Neural progenitor cell (in vitro differentiated cells): ENCODE results near the gene PEX3. TPM values are rescaled to one million over a fixed set of nuclear protein-coding genes. Genes with fewer than 3 reads are reported as not detected.
A peak's percentile ranks its signal among the peaks of the same experiment; 100 is the strongest.

Experiments used
- DNase-seq: peaks from one replicate; pipeline ENCODE4 v3.0.0-alpha.2; 2016; ENCODE audit warnings: low spot score
- H2AFZ ChIP-seq: fragments of 200-600 bp; sonication (generic); replicated peaks from 2 replicates; pipeline ENCODE4 v1.6.1; 2016; ENCODE audit warnings: antibody characterized with exemption
- H3F3A ChIP-seq: fragments of 200-600 bp; sonication (generic); 2 replicates; pipeline ENCODE4 v1.6.1; 2016; ENCODE audit warnings: antibody characterized with exemption, low read depth
- H3K27ac ChIP-seq: fragments of 200-600 bp; sonication (generic); 2 replicates; pipeline ENCODE4 v1.5.1; 2016; ENCODE audit warnings: mild to moderate bottlenecking
- H3K27me3 ChIP-seq: fragments of 200-600 bp; sonication (generic); 2 replicates; pipeline ENCODE4 v1.6.1; 2016; ENCODE audit warnings: mild to moderate bottlenecking, moderate library complexity
- H3K36me3 ChIP-seq: fragments of 200-600 bp; sonication (generic); 2 replicates; pipeline ENCODE4 v1.5.1; 2016
- H3K4me1 ChIP-seq: fragments of 200-600 bp; sonication (generic); 2 replicates; pipeline ENCODE4 v1.6.1; 2016; ENCODE audit warnings: mixed run types
- H3K4me2 ChIP-seq: fragments of 200-600 bp; sonication (generic); 2 replicates; pipeline ENCODE4 v1.6.1; 2016
- H3K4me3 ChIP-seq: fragments of 200-600 bp; sonication (generic); 2 replicates; pipeline ENCODE4 v1.5.1; 2016
- H3K79me2 ChIP-seq: fragments of 200-600 bp; sonication (generic); 2 replicates; pipeline ENCODE4 v1.6.1; 2016; ENCODE audit warnings: low read depth
- H3K9ac ChIP-seq: fragments of 200-600 bp; sonication (generic); 2 replicates; pipeline ENCODE4 v1.6.1; 2016
- H3K9me3 ChIP-seq: fragments of 200-600 bp; sonication (generic); 2 replicates; pipeline ENCODE4 v1.5.1; 2016; ENCODE audit warnings: low read depth
- H4K20me1 ChIP-seq: fragments of 200-600 bp; sonication (generic); 2 replicates; pipeline ENCODE4 v1.6.1; 2016; ENCODE audit warnings: low read depth
- H3K27ac Mint-ChIP-seq: 3 replicates; pipeline ENCODE4 v1.8.0; 2021; ENCODE audit warnings: mixed read lengths
- H3K27me3 Mint-ChIP-seq: 2 replicates; pipeline ENCODE4 v1.8.0; 2022; ENCODE audit warnings: low read depth, mild to moderate bottlenecking, inconsistent platforms, moderate library complexity, mixed read lengths; ENCODE audit not compliant: insufficient read depth
- H3K36me3 Mint-ChIP-seq: 3 replicates; pipeline ENCODE4 v1.8.0; 2021; ENCODE audit warnings: mixed read lengths
- H3K4me1 Mint-ChIP-seq: 3 replicates; pipeline ENCODE4 v1.8.0; 2021; ENCODE audit warnings: mixed read lengths
- H3K4me3 Mint-ChIP-seq: 3 replicates; pipeline ENCODE4 v1.8.0; 2021; ENCODE audit warnings: mild to moderate bottlenecking, moderate library complexity, mixed read lengths
- H3K9me3 Mint-ChIP-seq: 3 replicates; pipeline ENCODE4 v1.8.0; 2020; ENCODE audit warnings: mixed read lengths
- EZH2 ChIP-seq: fragments of 200-600 bp; sonication (generic); IDR thresholded peaks from 2 replicates; pipeline ENCODE4 v1.6.1; 2017; ENCODE audit warnings: antibody characterized with exemption, mild to moderate bottlenecking, moderate library complexity
- EZH2phosphoT487 ChIP-seq: fragments of 200-600 bp; sonication (generic); IDR thresholded peaks from 2 replicates; pipeline ENCODE4 v1.6.1; 2017; ENCODE audit warnings: antibody characterized with exemption
- total RNA-seq: library from RNA; depleted of rRNA; stranded (reverse); fragments of >200 nt; gene quantifications from 2 replicates; pipeline ENCODE4 v1.2.3, GENCODE V29; 2015; ENCODE audit warnings: low replicate concordance
- TF ChIP-seq, protein P1 (sequence below): fragments of 200-600 bp; sonication (generic); IDR thresholded peaks from 2 replicates; pipeline ENCODE4 v1.5.1; 2017; ENCODE audit warnings: antibody characterized with exemption, mild to moderate bottlenecking

PEX3 gene
- total RNA-seq, 1 donor from 2014 or later = 25.5 TPM

DNA sequence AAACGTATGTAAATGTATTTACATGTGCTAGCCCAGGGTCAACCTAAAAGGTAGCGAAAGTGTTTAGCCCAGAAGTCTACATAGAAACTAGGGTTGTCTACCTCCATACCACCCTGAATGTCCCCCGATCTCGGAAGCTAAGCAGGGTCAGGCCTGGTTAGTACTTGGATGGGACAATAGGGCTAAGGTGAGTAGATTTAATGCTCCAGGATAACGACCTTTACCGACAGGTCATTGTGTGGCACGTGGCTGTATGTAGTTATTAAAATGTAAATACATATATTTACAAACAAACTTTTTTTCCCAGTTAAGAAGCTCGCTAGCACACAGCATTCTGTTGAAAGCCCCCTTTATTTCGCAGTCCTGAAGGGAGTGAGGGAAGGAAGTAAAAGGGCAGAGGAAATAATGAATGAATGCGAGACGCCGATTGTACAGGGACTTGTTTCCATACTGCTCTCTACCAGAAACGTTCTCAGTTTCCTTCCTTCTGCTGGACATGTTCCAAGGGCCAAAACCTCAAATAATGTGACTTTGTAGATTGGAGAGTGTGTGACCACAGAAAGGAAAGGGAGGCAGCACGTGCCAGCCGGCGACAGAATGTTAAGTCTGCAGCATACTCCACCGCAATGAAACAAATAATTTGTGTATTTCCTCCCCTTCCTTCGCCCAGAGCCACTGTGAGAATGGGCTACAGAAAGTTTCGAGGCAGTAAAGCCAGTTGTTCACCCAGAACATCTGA, 722 bp upstream of the PEX3 start:
- no peaks in the 10 kb centered on the region for H3K27me3 ChIP-seq
- peak overlapping the region; percentile 96 for H2AFZ ChIP-seq
- no peaks in the 10 kb centered on the region for H3K9me3 ChIP-seq
- H3K4me3 Mint-ChIP-seq = peak overlapping the region; percentile 99
- no peak overlapping the region for H3K27ac ChIP-seq
- H3K4me2 ChIP-seq = peak overlapping the region; percentile 86
- H3K4me1 Mint-ChIP-seq = peaks cover 15% of the 10 kb centered on the region
- H3K4me3 ChIP-seq = peak overlapping the region; percentile 82
- H3K9ac ChIP-seq = peak overlapping the region; percentile 72
- peaks cover 6% of the 10 kb centered on the region for H3K4me1 ChIP-seq
- H3K27me3 Mint-ChIP-seq = no peaks in the 10 kb centered on the region
- no peaks in the 10 kb centered on the region for H4K20me1 ChIP-seq
- H3K27ac Mint-ChIP-seq = peak overlapping the region; percentile 97
- TF ChIP-seq, protein P1, sequence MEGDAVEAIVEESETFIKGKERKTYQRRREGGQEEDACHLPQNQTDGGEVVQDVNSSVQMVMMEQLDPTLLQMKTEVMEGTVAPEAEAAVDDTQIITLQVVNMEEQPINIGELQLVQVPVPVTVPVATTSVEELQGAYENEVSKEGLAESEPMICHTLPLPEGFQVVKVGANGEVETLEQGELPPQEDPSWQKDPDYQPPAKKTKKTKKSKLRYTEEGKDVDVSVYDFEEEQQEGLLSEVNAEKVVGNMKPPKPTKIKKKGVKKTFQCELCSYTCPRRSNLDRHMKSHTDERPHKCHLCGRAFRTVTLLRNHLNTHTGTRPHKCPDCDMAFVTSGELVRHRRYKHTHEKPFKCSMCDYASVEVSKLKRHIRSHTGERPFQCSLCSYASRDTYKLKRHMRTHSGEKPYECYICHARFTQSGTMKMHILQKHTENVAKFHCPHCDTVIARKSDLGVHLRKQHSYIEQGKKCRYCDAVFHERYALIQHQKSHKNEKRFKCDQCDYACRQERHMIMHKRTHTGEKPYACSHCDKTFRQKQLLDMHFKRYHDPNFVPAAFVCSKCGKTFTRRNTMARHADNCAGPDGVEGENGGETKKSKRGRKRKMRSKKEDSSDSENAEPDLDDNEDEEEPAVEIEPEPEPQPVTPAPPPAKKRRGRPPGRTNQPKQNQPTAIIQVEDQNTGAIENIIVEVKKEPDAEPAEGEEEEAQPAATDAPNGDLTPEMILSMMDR = no peak
- TF ChIP-seq EZH2 (no peak), EZH2phosphoT487 (no peak)
- H3K36me3 ChIP-seq = no peaks in the 10 kb centered on the region
- no peaks in the 10 kb centered on the region for H3K36me3 Mint-ChIP-seq
- no peaks in the 10 kb centered on the region for H3K9me3 Mint-ChIP-seq
- H3K79me2 ChIP-seq = peaks cover 47% of the 10 kb centered on the region
- H3F3A ChIP-seq = no peaks in the 10 kb centered on the region
- peak; percentile 30 for DNase-seq

DNA sequence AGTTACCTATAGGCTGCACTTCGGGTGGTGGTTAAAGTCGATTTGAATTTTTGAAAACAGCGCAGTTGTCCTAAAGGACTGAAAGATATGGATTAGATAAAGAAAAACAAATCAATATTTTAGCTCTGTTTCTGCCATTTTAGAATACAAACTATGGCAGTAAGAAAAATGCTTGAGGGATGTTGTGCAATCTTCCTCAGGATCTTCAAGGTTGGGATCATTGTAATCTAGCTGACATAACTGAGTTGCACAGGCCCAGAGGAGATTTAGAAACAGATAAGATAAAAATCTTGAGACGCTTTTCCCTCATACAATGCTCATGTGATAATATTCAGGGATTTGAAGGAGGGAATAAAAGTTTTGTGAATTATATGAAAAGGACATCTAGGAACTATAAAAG, 926 bp downstream of the PEX3 start:
- H3K27me3 Mint-ChIP-seq = peaks cover 2% of the 10 kb centered on the region
- Histone ChIP-seq H3K27ac (no peak overlapping the region), H3K79me2 (peaks cover 40% of the 10 kb centered on the region), H2AFZ (peak overlapping the region; percentile 95), H3F3A (no peaks in the 10 kb centered on the region), H3K36me3 (no peaks in the 10 kb centered on the region), H3K9me3 (no peaks in the 10 kb centered on the region), H4K20me1 (no peaks in the 10 kb centered on the region), H3K9ac (peak overlapping the region; percentile 62), H3K27me3 (no peaks in the 10 kb centered on the region), H3K4me1 (peaks cover 6% of the 10 kb centered on the region), H3K4me2 (peak overlapping the region; percentile 86), H3K4me3 (peak overlapping the region; percentile 82)
- DNase-seq = no peak
- TF ChIP-seq, protein P1 = no peak
- TF ChIP-seq EZH2phosphoT487 = no peak
- no peak for TF ChIP-seq EZH2
- no peaks in the 10 kb centered on the region for H3K9me3 Mint-ChIP-seq
- no peaks in the 10 kb centered on the region for H3K36me3 Mint-ChIP-seq
- H3K4me3 Mint-ChIP-seq = peak overlapping the region; percentile 99
- peaks cover 15% of the 10 kb centered on the region for H3K4me1 Mint-ChIP-seq
- H3K27ac Mint-ChIP-seq = peak overlapping the region; percentile 97

DNA sequence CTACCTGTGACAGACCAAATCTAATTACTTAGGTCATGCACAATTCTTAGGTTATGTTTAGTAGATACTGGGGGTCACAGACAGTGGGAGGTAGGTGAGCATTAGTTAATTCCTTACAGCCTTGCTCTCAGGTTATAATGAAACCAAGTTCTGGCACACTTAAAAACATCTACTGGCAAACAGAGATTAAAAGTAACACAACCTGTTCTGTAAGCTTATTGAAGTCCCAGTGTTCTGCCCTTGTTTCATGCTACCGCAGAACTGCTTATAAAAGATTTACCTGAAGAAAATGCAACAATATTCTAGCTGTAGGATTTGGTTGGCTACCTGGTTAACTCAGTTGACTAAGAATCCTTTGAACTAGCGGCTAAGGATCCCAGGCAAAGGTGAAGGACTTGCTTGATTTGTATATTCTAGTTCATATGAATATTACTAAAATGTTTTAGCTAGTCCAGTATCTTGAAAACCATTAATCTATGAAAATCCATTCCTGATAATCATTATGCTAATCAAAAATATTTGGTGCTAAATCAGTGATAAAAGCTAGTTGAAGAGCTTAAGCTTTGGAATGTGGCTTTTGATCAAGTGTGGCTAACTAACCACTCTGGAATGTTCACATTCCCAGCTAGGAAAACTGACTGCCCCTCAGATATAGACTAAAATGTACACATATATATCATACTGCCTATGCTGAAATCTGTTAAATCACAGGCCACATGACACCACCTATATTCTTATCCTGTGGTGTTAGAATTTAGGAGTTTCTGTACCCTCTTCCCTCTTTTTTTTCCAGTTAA, 7.2 kb downstream of the PEX3 start:
- no peaks in the 10 kb centered on the region for H3K9me3 ChIP-seq
- peaks cover 3% of the 10 kb centered on the region for H3K36me3 Mint-ChIP-seq
- H2AFZ ChIP-seq = no peak overlapping the region
- no peak overlapping the region for H3K9ac ChIP-seq
- no peaks in the 10 kb centered on the region for H3K36me3 ChIP-seq
- H3K27ac Mint-ChIP-seq = no peak overlapping the region
- H4K20me1 ChIP-seq = no peaks in the 10 kb centered on the region
- H3K4me2 ChIP-seq = no peak overlapping the region
- no peaks in the 10 kb centered on the region for H3K4me1 Mint-ChIP-seq
- H3K27ac ChIP-seq = no peak overlapping the region
- H3K4me3 Mint-ChIP-seq = no peak overlapping the region
- H3K27me3 Mint-ChIP-seq = peaks cover 2% of the 10 kb centered on the region
- no peak for DNase-seq
- H3K27me3 ChIP-seq = no peaks in the 10 kb centered on the region
- H3K4me1 ChIP-seq = no peaks in the 10 kb centered on the region
- no peaks in the 10 kb centered on the region for H3K79me2 ChIP-seq
- H3F3A ChIP-seq = no peaks in the 10 kb centered on the region
- TF ChIP-seq EZH2phosphoT487 (no peak), EZH2 (no peak)
- TF ChIP-seq, protein P1 = no peak
- H3K9me3 Mint-ChIP-seq = no peaks in the 10 kb centered on the region
- H3K4me3 ChIP-seq = no peak overlapping the region
